Amniotic epithelial cell (primary cell): ENCODE measurements around the gene MED1.
"Not testable (repeated sequence)": the region's sequence is repeated elsewhere in the genome, so short reads cannot be mapped to it uniquely, and the experiment has no call there.

ENCODE experiments used
- DNase-seq: peaks from one replicate; pipeline ENCODE4 v3.0.0-alpha.2; 2010; ENCODE audit warnings: low read depth

The MED1 gene, protein sequence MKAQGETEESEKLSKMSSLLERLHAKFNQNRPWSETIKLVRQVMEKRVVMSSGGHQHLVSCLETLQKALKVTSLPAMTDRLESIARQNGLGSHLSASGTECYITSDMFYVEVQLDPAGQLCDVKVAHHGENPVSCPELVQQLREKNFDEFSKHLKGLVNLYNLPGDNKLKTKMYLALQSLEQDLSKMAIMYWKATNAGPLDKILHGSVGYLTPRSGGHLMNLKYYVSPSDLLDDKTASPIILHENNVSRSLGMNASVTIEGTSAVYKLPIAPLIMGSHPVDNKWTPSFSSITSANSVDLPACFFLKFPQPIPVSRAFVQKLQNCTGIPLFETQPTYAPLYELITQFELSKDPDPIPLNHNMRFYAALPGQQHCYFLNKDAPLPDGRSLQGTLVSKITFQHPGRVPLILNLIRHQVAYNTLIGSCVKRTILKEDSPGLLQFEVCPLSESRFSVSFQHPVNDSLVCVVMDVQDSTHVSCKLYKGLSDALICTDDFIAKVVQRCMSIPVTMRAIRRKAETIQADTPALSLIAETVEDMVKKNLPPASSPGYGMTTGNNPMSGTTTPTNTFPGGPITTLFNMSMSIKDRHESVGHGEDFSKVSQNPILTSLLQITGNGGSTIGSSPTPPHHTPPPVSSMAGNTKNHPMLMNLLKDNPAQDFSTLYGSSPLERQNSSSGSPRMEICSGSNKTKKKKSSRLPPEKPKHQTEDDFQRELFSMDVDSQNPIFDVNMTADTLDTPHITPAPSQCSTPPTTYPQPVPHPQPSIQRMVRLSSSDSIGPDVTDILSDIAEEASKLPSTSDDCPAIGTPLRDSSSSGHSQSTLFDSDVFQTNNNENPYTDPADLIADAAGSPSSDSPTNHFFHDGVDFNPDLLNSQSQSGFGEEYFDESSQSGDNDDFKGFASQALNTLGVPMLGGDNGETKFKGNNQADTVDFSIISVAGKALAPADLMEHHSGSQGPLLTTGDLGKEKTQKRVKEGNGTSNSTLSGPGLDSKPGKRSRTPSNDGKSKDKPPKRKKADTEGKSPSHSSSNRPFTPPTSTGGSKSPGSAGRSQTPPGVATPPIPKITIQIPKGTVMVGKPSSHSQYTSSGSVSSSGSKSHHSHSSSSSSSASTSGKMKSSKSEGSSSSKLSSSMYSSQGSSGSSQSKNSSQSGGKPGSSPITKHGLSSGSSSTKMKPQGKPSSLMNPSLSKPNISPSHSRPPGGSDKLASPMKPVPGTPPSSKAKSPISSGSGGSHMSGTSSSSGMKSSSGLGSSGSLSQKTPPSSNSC (N-terminal part only)

DNA sequence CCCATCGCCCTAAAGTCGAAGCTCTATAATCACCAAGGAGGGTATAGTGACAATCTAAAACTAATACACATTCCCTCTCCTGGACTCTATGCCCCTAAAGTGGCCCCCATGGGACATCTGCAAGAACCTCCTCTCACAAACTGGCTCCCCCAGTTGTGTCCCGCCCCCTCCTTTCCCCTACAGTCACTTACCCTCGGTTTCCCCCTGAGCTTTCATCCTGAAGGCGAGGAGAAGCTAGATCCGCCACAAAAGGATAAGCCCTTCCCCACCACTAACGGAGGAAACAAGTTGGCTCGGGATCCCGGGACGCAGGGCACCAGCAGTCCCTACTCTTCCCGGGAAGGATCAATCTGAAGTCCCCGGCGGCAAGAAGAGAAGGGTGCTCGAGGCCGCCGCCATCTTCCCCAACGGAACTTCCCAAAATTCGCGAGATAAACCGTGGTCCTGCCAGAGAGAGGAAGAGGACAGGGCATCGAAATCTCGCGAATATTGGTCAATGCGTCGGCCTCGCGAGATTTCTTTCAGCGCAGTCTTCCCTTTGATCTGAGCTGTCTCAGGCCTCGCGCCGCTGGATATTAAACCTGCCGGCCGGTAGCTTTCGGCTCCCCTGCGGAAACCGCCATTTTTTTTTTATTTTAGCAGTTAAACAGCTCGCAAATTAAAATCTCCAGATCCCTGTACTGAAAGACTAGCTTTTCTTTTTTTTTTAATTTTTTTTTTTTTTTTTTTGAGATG, at the start of gene MED1:
MED1 (minus strand) TSS at position 417 of the 735 bp plus-strand sequence; CDS start at position 216, 201 bp downstream.
- peak; percentile 98 for DNase-seq

DNA sequence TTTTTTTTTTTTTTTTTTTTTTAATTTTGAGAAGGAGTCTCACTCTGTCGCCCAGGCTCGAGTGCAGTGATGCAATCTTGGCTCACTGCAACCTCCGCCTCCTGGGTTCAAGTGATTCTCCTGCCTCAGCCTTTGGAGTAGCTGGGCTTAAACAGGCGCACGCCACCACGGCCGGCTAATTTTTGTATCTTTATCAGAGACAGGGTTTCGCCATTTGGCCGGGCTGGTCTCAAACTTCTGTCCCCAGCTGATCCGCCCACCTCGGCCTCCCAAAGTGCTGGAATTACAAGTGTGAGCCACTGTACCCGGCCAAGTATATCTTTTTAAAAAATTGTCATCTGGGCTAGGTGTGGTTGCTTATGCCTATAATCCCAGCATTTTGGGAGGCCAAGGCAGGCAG, 45.9 kb upstream of the MED1 start:
- DNase-seq, result not testable (repeated sequence)

DNA sequence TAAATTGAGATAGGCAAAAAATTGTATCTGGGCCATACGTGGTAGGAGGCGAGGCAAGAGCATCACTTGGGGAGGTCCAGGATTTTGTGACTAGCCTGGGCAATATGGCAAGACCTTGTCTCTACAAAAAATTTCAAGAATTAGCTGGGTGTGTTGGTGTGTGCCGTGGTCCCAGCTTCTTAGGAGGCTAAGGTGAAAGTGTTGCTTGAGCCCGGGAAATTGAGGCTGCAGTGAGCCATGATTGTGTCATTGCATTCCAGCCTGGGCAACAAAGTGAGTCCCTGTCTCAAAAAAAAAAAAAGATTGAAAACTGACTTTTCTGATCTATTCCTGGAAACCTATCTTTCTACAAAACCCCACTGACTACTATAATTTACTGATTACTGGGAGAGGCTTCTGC, 36.9 kb upstream of the MED1 start:
- no peak for DNase-seq

DNA sequence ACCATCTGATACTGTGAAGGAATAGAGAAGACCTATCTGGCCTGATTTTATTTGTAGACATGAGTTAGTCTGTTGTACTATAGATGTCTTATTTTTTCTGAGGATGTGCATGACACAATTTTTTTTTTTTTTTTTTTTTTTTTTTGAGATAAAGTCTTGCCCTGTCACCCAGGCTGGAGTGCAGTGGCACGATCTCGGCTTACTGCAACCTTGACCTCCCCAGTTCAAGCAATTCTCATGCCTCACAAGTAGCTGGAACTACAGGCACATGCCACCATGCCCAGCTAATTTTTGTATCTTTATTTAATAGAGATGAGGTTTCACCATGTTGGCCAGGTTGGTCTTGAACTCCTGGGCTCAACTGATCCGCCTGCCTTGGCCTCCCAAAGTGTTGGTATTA, 36.4 kb upstream of the MED1 start:
- DNase-seq, result not testable (repeated sequence)

DNA sequence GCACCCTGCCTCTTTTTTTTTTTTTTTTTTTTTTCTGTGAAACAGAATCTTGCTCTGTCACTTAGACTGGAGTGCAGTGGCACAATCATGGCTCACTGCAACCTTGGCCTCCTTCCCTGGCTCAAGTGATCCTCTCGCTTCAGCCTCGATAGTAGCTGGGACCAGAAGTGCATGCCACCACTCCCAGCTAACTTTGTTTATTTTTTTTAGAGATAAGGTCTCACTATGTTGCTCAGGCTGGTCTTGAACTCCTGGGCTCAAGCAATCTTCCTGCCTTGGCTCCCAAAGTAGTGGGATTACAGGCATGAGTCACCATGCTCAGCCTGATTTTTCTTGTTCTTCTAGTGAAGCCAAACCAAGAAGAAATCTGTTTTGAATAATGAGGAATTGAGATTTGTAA, 35.2 kb upstream of the MED1 start:
- peak; percentile 73 for DNase-seq

DNA sequence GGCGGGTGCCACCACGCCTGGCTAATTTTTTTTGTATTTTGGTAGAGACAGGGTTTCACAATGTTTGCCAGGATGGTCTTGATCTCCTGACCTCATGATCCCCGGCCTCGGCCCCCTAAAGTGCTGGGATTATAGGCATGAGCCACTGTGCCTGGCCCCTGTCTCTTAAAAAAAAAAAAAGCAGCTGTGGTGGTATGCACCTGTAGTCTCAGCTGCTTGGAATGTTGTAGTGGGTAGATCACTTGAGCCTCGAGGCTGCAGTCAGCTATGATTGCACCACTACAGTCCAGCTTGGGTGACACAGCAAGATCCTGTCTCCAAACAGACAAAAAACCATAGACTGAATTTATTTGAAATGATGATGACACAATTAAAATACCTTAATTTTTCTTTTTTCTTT, 34.5 kb upstream of the MED1 start:
- peak; percentile 97 for DNase-seq

DNA sequence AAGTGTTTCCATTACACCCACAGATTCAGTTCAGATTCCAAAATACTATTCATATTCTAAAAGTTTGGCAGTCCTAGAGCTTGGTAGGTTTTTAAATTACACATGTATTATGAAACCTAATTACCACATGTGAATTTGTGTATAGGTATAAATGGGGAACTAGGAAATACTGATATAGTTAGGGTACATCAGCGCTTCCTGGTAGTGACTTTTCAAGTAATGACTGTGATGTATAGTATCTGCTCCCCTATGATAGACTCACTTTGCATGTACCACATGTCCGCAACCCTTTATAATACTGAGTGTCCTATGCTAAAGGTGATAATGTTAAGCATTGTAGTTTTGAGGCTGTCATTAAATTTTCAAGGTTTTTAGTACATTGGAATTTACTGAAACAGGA, 33.1 kb upstream of the MED1 start:
- DNase-seq, result no peak

DNA sequence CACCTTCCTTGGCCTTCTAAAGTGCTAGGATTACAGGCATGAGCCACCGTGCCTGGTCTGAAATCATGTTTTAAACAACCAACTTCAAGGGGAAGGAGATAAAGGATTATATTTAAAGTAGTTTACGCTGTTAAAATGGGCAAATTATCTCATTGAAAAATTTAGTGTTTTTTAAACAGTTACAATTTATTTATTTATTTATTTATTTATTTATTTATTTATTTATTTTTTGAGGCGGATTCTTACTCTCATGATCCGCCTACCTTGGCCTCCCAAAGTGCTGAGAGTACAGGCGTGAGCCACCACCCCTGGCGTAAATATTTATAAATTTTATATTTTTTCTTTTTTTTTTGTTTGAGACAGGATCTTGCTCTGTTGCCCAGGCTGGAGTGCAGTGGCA, 32.4 kb upstream of the MED1 start:
- DNase-seq, result no peak

DNA sequence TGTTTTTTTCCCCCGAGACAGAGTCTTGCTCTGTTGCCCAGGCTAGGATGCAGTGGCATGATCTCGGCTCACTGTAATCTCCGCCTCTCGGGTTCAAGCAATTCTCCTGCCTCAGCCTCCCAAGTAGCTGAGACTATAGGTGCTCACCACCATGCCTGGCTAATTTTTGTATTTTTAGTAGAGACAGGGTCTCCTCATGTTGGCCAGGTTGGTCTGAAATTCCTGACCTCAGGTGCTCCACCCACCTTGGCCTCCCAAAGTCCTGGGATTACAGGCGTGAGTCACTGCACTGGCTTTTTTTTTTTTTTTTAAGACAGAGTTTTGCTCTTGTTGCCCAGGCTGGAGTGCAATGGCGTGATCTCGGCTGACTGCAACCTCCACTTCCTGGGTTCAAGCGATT, 28.6 kb upstream of the MED1 start:
- DNase-seq, result not testable (repeated sequence)

DNA sequence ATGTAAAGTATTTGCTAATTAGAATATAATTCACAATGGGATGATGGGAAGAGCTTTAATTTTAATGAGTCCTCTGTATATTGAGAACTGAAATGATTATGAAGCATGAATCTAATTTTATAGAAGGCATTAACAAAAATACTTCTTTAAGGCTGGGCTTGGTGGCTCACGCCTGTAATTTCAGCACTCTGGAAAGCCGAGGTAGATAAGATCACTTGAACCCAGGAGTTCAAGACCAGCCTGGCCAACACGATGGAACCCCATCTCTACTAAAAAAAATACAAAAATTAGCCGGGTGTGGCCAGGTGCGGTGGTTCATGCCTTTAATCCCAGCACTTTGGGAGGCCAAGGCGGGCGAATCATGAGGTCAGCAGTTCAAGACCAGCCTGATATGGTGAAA, 22.2 kb upstream of the MED1 start:
- DNase-seq, result no peak

DNA sequence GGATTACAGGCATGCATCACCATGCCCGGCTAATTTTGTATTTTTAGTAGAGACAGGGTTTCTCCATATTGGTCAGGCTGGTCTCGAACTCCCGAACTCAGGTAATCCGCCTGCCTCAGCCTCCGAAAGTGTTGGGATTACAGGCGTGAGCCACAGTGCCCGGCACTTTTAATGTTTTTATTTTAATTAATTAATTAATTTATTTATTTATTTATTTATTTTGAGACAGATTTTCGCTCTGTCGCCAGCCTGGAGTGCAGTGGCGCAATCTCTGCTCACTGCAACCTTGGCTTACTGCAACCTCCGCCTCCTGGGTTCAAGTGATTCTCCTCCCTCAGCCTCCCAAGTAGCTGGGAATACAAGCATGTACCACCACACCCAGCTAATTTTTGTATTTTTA, 17.5 kb upstream of the MED1 start:
- DNase-seq, result not testable (repeated sequence)

DNA sequence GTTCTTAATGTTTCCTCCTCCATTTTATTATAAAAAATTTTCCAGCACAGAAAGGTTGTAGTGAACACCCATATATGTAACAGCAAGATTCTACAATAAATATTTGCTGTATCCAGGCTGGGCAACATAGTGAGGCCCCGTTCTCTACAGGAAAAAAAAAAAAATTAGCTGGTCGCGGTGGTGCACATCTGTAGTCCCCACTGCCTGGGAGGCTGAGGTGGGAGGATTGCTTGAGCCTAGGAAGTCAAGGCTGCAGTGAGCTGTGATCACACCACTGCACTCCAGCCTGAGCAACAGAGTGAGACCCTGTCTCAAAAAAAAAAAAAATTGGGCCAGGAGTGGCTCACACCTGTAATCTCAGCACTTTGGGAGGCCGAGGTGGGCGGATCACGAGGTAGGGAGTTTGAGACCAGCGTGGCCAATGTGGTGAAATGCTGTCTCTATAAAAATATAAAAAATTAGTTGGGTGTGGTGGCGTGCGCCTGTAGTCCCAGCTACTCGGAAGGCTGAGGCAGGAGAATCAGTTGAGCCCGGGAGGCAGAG, 13.6 kb upstream of the MED1 start:
- not testable (repeated sequence) for DNase-seq

DNA sequence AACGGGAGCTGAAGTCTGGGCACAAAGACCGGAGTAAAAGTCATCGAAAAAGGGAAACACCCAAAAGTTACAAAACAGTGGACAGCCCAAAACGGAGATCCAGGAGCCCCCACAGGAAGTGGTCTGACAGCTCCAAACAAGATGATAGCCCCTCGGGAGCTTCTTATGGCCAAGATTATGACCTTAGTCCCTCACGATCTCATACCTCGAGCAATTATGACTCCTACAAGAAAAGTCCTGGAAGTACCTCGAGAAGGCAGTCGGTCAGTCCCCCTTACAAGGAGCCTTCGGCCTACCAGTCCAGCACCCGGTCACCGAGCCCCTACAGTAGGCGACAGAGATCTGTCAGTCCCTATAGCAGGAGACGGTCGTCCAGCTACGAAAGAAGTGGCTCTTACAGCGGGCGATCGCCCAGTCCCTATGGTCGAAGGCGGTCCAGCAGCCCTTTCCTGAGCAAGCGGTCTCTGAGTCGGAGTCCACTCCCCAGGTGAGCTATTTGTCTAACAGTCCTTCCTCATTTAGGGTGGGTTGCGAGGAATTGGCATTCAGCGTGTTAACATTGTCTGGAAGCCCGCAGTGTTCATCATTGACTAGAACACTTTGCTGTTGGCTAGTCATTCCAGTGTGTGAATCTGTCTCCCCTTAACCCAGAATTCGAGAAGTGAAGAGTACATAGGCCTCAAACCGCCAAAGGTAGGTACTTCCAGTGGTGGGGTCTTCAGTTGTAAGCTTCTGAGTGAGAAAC, 11.7 kb upstream of the MED1 start:
- DNase-seq, result no peak

DNA sequence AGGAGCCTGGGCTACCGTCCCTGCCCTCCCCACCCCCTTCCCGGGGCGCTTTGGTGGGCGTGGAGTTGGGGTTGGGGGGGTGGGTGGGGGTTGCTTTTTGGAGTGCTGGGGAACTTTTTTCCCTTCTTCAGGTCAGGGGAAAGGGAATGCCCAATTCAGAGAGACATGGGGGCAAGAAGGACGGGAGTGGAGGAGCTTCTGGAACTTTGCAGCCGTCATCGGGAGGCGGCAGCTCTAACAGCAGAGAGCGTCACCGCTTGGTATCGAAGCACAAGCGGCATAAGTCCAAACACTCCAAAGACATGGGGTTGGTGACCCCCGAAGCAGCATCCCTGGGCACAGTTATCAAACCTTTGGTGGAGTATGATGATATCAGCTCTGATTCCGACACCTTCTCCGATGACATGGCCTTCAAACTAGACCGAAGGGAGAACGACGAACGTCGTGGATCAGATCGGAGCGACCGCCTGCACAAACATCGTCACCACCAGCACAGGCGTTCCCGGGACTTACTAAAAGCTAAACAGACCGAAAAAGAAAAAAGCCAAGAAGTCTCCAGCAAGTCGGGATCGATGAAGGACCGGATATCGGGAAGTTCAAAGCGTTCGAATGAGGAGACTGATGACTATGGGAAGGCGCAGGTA, 11.0 kb upstream of the MED1 start:
- peak; percentile 33 for DNase-seq

DNA sequence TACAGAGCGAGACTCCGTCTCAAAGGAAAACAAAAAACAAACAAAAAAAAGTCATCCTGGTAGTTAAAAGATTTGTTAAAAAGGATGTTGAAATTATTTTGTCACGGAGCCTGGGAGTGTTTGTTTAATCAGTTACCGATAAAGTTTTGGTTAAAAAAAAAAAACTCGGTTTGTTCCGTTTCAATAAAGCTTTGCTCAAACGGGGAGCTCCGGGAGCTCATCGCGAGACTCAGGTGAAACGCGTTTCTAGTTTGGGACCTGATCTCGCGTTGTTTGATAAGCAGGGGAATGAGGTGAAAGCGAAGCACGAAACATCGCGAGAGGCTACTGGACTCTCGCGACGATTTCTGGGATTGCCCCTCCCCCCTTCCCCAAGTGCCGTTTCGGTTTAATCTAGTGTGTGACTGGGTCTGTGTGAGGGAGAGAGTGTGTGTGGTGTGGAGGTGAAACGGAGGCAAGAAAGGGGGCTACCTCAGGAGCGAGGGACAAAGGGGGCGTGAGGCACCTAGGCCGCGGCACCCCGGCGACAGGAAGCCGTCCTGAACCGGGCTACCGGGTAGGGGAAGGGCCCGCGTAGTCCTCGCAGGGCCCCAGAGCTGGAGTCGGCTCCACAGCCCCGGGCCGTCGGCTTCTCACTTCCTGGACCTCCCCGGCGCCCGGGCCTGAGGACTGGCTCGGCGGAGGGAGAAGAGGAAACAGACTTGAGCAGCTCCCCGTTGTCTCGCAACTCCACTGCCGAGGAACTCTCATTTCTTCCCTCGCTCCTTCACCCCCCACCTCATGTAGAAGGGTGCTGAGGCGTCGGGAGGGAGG, 10.3 kb upstream of the MED1 start, which contains the start of gene CDK12:
CDK12 (plus strand) TSS at position 374 of the 813 bp plus-strand sequence. CDS start 586 bp downstream, outside the sequence.
- DNase-seq, result peak; percentile 99

DNA sequence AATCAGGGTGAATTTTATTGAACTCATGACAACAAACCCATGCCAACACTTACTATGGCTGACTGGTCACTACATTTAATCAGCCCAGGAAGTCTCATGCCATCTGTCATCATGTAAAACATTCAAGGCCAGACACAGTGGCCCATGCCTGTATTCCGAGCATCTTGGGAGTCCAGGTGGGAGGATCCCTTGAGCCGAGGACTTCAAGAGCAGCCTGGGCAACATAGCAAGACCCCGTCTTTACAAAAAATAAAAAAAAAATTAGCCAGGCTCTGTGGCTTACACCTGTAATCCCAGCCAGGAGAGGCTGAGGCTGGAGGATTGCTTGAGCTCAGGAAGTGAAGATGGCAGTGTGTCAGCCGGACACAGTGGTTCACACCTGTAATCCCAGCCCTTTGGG, 4.9 kb upstream of the MED1 start:
- no peak for DNase-seq

DNA sequence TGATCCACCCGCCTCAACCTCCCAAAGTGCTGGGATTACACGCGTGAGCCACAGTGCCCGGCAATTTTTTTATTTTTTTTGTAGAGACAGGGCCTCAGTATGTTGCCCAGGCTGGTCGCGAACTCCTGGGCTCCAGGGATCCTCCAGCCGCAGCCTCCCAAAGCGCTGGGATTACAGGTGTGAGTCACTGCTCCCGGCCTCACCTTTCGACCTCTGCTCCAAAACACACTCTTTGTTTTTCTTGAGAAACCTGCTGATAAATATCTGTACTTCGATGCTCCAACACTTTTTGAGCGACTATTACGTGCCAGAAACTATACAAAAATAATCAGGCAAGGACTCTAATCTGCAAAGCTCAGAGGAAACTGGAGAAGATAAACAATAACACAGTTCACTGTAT, 1.0 kb downstream of the MED1 start:
- DNase-seq, result no peak

DNA sequence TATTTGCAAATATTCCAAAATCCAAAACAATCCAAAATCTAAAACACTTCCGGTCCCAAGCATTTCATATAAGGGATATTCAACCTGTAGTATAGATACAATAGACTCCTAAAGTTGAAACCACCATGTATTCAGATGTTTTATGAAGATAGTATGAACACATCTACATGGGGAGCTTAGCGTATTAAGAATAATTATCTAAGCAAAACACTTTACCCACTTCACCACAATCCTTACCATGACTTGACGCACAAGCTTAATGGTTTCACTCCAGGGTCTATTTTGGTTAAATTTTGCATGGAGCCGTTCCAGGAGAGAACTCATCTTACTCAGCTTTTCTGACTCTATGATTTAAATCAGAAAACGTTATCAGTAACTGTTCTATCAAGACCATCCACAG, 3.5 kb downstream of the MED1 start:
- DNase-seq, result no peak

DNA sequence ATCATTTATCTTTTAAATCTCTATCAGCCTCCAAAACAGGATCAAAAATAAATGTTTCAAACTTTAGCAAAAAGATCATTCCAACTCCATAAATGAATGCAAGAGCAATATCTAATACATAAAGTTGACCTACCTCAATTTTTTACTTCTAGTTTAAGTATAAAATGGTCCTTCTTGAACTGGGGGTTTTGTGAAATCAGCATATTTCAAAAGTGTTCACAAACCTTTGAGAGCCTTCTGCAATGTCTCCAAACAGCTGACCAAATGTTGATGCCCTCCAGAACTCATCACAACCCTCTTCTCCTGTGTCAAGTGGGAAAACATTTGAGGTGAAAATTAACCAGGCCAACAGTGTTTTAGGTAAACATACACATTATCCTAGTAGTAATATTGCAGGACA, 7.7 kb downstream of the MED1 start:
- DNase-seq, result no peak
